Activated B cell treated with CpG ODN at 0.5 μM for 24 hours (primary cell): ENCODE results near the gene APBA2. TPM values are rescaled to one million over a fixed set of nuclear protein-coding genes. Genes with fewer than 3 reads are reported as not detected.

Source experiments
- ATAC-seq: fragments of 200-7000 bp; cut with Tn5 transposase; one replicate; pipeline ENCODE4 v1.10.0; 2021; ENCODE audit warnings: low read depth, mild to moderate bottlenecking, moderate library complexity
- CTCF ChIA-PET: fragments of 350-600 bp; sonication (Branson Sonifier 250); formaldehyde crosslinking; loops from one replicate; lab custom pipeline; 2021; ENCODE audit warnings: antibody characterized with exemption; lab: Charles Lee
- POLR2A ChIA-PET: fragments of 350-600 bp; sonication (Branson Sonifier 250); formaldehyde crosslinking; loops from one replicate; lab custom pipeline; 2021; ENCODE audit warnings: antibody characterized with exemption; lab: Charles Lee
- DNase-seq: peaks from one replicate; pipeline ENCODE4 v3.0.0; 2022
- H3K27ac Mint-ChIP-seq: one replicate; pipeline ENCODE4 v1.8.0; 2020; ENCODE audit warnings: mixed read lengths
- H3K27me3 Mint-ChIP-seq: one replicate; pipeline ENCODE4 v1.8.0; 2021; ENCODE audit warnings: mixed read lengths
- H3K36me3 Mint-ChIP-seq: one replicate; pipeline ENCODE4 v1.8.0; 2021; ENCODE audit warnings: low read depth, mixed read lengths
- H3K4me1 Mint-ChIP-seq: one replicate; pipeline ENCODE4 v1.8.0; 2021; ENCODE audit warnings: mixed read lengths
- H3K4me3 Mint-ChIP-seq: one replicate; pipeline ENCODE4 v1.8.0; 2020; ENCODE audit warnings: mild to moderate bottlenecking, mixed read lengths
- H3K9me3 Mint-ChIP-seq: one replicate; pipeline ENCODE4 v1.8.0; 2020; ENCODE audit warnings: mixed read lengths
- intact Hi-C: fragments of 100-400 bp; cut with micrococcal nuclease; formaldehyde crosslinking; loops from one replicate; pipeline ENCODE4 v1.15.1; 2024
- total RNA-seq: library from RNA; stranded (reverse); gene quantifications from 2 replicates; pipeline ENCODE4 v1.2.3, GENCODE V29; 2022
- TF ChIP-seq, protein P1 (sequence below): fragments of 200-600 bp; IDR thresholded peaks from one replicate; pipeline ENCODE4 v1.8.0; 2022; ENCODE audit warnings: antibody characterized with exemption, mild to moderate bottlenecking

The APBA2 gene
- total RNA-seq, 1 donor from 2014 or later, result not detected

DNA sequence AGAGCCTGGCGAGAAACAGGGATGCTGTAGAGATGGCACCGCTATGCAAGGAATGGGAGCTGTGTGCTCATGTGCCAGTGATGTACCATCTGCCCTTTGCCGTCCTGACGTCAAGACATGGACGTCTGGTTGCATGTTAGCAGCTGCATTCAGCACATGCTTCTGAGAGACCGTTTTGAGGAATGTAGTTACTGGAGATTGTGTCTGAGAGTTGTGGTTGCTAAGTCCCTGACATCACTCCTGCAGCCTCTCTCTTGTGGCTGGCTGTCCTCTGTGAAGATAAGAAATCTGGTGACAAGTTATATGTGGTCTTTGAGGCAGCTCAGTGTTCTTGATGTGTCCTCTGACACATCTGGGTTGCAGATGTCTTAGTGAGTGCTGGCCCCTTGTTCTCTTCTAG lies 165.1 kb downstream of the APBA2 start:
- Mint-ChIP-seq H3K4me1 (no peaks in the 10 kb centered on the region), H3K36me3 (no peaks in the 10 kb centered on the region), H3K9me3 (no peaks in the 10 kb centered on the region), H3K27me3 (no peaks in the 10 kb centered on the region), H3K4me3 (no peak overlapping the region), H3K27ac (no peak overlapping the region)
- intact Hi-C loops, result no loop called here
- ATAC-seq (no peak), DNase-seq (no peak)
- CTCF ChIA-PET, result no interaction called here
- POLR2A ChIA-PET, result no interaction called here
- TF ChIP-seq, protein P1, sequence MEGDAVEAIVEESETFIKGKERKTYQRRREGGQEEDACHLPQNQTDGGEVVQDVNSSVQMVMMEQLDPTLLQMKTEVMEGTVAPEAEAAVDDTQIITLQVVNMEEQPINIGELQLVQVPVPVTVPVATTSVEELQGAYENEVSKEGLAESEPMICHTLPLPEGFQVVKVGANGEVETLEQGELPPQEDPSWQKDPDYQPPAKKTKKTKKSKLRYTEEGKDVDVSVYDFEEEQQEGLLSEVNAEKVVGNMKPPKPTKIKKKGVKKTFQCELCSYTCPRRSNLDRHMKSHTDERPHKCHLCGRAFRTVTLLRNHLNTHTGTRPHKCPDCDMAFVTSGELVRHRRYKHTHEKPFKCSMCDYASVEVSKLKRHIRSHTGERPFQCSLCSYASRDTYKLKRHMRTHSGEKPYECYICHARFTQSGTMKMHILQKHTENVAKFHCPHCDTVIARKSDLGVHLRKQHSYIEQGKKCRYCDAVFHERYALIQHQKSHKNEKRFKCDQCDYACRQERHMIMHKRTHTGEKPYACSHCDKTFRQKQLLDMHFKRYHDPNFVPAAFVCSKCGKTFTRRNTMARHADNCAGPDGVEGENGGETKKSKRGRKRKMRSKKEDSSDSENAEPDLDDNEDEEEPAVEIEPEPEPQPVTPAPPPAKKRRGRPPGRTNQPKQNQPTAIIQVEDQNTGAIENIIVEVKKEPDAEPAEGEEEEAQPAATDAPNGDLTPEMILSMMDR, result no peak

DNA sequence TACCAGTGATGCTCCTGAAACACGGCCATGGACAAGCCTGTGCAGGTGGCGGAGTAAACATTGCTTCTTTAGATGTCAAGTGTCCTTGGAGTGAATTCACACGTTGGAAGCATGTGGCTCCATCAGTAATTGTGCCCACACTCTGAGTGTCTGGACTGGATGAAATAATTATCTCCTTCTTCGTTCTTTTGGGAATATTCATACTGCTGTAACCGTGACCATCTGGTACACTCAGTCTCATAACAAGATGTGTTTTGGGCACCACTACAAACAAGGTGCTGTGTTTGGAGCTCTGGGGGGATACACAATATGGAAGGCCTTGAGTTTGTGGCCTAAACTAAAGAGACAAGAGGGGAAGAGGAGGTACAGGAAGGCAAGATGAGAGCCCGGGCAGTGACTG lies 165.6 kb downstream of the APBA2 start:
- intact Hi-C loops, result no loop called here
- ChIA-PET CTCF (no interaction called here), POLR2A (no interaction called here)
- no peak for DNase-seq
- TF ChIP-seq, protein P1, result no peak
- H3K9me3 Mint-ChIP-seq, result no peaks in the 10 kb centered on the region
- no peak overlapping the region for H3K4me3 Mint-ChIP-seq
- no peaks in the 10 kb centered on the region for H3K4me1 Mint-ChIP-seq
- no peaks in the 10 kb centered on the region for H3K27me3 Mint-ChIP-seq
- no peak for ATAC-seq
- H3K36me3 Mint-ChIP-seq, result no peaks in the 10 kb centered on the region
- no peak overlapping the region for H3K27ac Mint-ChIP-seq

DNA sequence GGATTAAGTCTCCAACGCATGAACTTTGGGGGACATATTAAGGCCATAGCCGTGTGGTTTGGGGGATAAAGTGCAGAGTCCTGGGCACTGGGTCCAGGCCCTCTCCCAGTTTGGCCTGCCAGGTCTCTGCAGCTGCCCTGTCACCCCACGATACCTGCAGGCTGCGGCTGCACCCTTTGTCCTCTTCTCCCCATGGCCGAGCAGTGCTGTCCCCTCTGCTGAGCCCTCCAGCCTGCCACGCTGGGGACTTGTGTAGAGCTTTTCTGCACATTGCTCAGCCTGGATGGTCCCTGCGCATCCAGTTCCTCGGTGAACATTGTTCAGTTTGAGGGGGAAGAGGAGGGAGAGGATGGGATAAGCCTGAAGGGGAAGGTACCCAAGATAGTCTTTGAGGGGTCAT lies 167.2 kb downstream of the APBA2 start:
- TF ChIP-seq, protein P1, result no peak
- intact Hi-C loops, result no loop called here
- Mint-ChIP-seq H3K27me3 (no peaks in the 10 kb centered on the region), H3K9me3 (no peaks in the 10 kb centered on the region), H3K4me3 (no peak overlapping the region), H3K27ac (no peak overlapping the region), H3K36me3 (no peaks in the 10 kb centered on the region), H3K4me1 (no peaks in the 10 kb centered on the region)
- ATAC-seq (no peak), DNase-seq (no peak)
- POLR2A ChIA-PET, result no interaction called here
- CTCF ChIA-PET, result no interaction called here

DNA sequence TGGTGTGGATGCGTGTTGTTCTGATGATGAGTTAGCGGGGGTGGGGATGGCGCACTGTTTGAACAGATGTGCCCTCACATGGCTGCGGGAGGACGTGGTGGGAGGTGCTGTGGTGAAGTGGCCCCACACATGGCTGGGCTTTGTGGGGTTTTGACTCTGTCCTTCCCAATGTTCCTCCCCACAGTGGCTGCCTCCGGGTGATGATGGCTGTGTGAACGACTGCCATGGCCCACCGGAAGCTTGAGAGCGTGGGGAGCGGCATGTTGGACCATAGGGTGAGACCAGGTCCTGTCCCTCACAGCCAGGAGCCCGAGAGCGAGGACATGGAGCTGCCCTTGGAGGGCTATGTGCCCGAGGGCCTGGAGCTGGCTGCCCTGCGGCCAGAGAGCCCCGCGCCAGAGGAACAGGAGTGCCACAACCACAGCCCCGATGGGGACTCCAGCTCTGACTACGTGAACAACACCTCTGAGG lies 167.9 kb downstream of the APBA2 start:
- intact Hi-C loops, result no loop called here
- POLR2A ChIA-PET, result no interaction called here
- H3K4me1 Mint-ChIP-seq, result no peaks in the 10 kb centered on the region
- H3K9me3 Mint-ChIP-seq, result no peaks in the 10 kb centered on the region
- TF ChIP-seq, protein P1, result no peak
- H3K27ac Mint-ChIP-seq, result no peak overlapping the region
- no peak overlapping the region for H3K4me3 Mint-ChIP-seq
- H3K36me3 Mint-ChIP-seq, result no peaks in the 10 kb centered on the region
- DNase-seq (no peak), ATAC-seq (no peak)
- CTCF ChIA-PET, result no interaction called here
- no peaks in the 10 kb centered on the region for H3K27me3 Mint-ChIP-seq

DNA sequence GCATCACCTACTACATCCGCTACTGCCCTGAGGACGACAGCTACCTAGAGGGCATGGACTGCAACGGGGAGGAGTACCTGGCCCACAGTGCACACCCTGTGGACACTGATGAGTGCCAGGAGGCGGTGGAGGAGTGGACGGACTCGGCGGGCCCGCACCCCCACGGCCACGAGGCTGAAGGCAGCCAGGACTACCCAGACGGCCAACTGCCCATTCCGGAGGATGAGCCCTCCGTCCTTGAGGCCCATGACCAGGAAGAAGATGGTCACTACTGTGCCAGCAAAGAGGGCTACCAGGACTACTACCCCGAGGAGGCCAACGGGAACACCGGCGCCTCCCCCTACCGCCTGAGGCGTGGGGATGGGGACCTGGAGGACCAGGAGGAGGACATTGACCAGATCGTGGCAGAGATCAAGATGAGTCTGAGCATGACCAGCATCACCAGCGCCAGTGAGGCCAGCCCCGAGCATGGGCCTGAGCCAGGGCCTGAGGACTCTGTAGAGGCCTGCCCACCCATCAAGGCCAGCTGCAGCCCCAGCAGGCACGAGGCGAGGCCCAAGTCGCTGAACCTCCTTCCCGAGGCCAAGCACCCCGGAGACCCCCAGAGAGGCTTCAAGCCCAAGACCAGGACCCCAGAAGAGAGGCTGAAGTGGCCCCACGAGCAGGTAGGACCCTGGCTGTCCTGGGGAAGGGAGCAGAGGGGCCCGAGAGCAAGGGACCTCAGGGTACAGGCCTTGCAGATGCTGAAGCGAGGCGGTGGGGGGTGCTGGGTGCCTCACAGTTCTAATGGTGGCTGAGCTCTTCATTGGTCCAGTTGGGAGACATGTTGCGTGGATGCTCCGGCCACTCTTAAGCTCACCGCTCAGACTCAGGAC lies 168.6 kb downstream of the APBA2 start:
- intact Hi-C loops, result no loop called here
- Mint-ChIP-seq H3K27me3 (no peaks in the 10 kb centered on the region), H3K27ac (no peak overlapping the region), H3K9me3 (no peaks in the 10 kb centered on the region), H3K4me3 (no peak overlapping the region), H3K4me1 (no peaks in the 10 kb centered on the region), H3K36me3 (no peaks in the 10 kb centered on the region)
- no peak for ATAC-seq
- no peak for DNase-seq
- POLR2A ChIA-PET, result no interaction called here
- CTCF ChIA-PET, result no interaction called here
- TF ChIP-seq, protein P1, result no peak
